Testis (tissue), 2 donors: ENCODE data around the gene CGB5.

Experiments used
- CTCF ChIP-seq, 3 experiments: fragments of 450-650 bp in 2 of 3; fragments of 200-600 bp in 1 of 3; sonication (generic) in 1 of 3; IDR thresholded peaks; one replicate each; pipeline ENCODE4 v1.5.1; 2016 to 2019; ENCODE audit warnings: antibody characterized with exemption in 3 of 3, mild to moderate bottlenecking in 2 of 3, moderate library complexity in 1 of 3
- POLR2A ChIP-seq: fragments of 450-650 bp; IDR thresholded peaks from one replicate; pipeline ENCODE4 v1.6.1; 2017; ENCODE audit warnings: antibody characterized with exemption, mild to moderate bottlenecking, moderate library complexity

- TF ChIP-seq CTCF (IDR thresholded peaks at IDR 0.05): peak in 1 of 3 experiments; percentile 1
- peak; percentile 64 for TF ChIP-seq POLR2A
Observed at GRCh38 chr19:49085020-49085867, 41.6 kb downstream of the CGB5 start, which contains the start of gene SNRNP70.
